ENCODE measurements around the gene MATN4. TPM values are rescaled to one million over a fixed set of nuclear protein-coding genes. Genes with fewer than 3 reads are reported as not detected.
A peak's percentile ranks its signal among the peaks of the same experiment; 100 is the strongest.

Gene MATN4
- total RNA-seq, 3 donors from 2014 or later (not counting 1 experiment from before 2014, with no cell fraction given): not detected

- H3K4me3 Mint-ChIP-seq: peak within 1 kb of the TSS; percentile 78
- WGBS (ENCODE audit: insufficient coverage): 2% methylated on average over 70 of the region's 77 CpGs
- ATAC-seq: peak; percentile 76 to 90 (median 79)
- peak; percentile 30 to 80 for DNase-seq
- Histone ChIP-seq H3K27me3 (ENCODE audit: control insufficient read depth, insufficient read depth, low read length) (no peaks in the 10 kb centered on the region), H3K27ac (ENCODE audit: low read length) (no peak within 1 kb of the TSS), H3K4me1 (ENCODE audit: control insufficient read depth, insufficient read depth, low read length) (peaks cover 20% of the 10 kb centered on the region), H3K4me3 (ENCODE audit: low read length) (peak within 1 kb of the TSS; percentile 31), H3K9me3 (ENCODE audit: control insufficient read depth, insufficient read depth, low read length) (no peaks in the 10 kb centered on the region), H3K36me3 (ENCODE audit: control insufficient read depth, insufficient read depth, low read length) (no peaks in the 10 kb centered on the region)
- peaks cover 0 to 15% of the 10 kb centered on the region in 2 donors for H3K4me1 Mint-ChIP-seq
- TF ChIP-seq CTCF (IDR thresholded peaks at IDR 0.05): no peak
- no peaks in the 10 kb centered on the region for H3K9me3 Mint-ChIP-seq
- H3K27me3 Mint-ChIP-seq (ENCODE audit: low read depth in 2 of 2): no peaks in the 10 kb centered on the region
- peak within 1 kb of the TSS in 1 of 2 donors; percentile 29 for H3K27ac Mint-ChIP-seq
- H3K36me3 Mint-ChIP-seq: no peaks in the 10 kb centered on the region
- intact Hi-C loops (cut with micrococcal nuclease): no loop called here
Measured at GRCh38 chr20:45347936-45348778, 40.1 kb upstream of the MATN4 start, which contains the start of gene SDC4. Gene SDC4, minus strand, starts transcription at chr20:45348424. Its CDS starts 40 bp downstream, at chr20:45348384.

GRCh38 chr20:45347297-45347935 is 39.3 kb upstream of the MATN4 start:
- peaks cover 20% of the 10 kb centered on the region for H3K4me1 ChIP-seq (ENCODE audit: control insufficient read depth, insufficient read depth, low read length)
- Mint-ChIP-seq H3K9me3 (no peaks in the 10 kb centered on the region), H3K4me1 (peaks cover 0 to 15% of the 10 kb centered on the region in 2 donors), H3K27me3 (ENCODE audit: low read depth in 2 of 2) (no peaks in the 10 kb centered on the region), H3K4me3 (peak overlapping the region; percentile 78), H3K36me3 (no peaks in the 10 kb centered on the region), H3K27ac (peak overlapping the region in 1 of 2 donors; percentile 29)
- H3K27me3 ChIP-seq (ENCODE audit: control insufficient read depth, insufficient read depth, low read length): no peaks in the 10 kb centered on the region
- no peak for DNase-seq
- H3K9me3 ChIP-seq (ENCODE audit: control insufficient read depth, insufficient read depth, low read length): no peaks in the 10 kb centered on the region
- TF ChIP-seq CTCF (IDR thresholded peaks at IDR 0.05): no peak
- H3K27ac ChIP-seq (ENCODE audit: low read length): no peak overlapping the region
- intact Hi-C loops (cut with micrococcal nuclease): no loop called here
- ATAC-seq: peak in 2 of 3 donors; percentile 4 to 18
- peak overlapping the region; percentile 31 for H3K4me3 ChIP-seq (ENCODE audit: low read length)
- no peaks in the 10 kb centered on the region for H3K36me3 ChIP-seq (ENCODE audit: control insufficient read depth, insufficient read depth, low read length)
- 22% methylated on average over 7 of the region's 10 CpGs for WGBS (ENCODE audit: insufficient coverage)

GRCh38 chr20:45346851-45347250 is 38.8 kb upstream of the MATN4 start:
- TF ChIP-seq CTCF (IDR thresholded peaks at IDR 0.05): no peak
- Mint-ChIP-seq H3K4me1 (peaks cover 0 to 15% of the 10 kb centered on the region in 2 donors), H3K27ac (no peak overlapping the region), H3K9me3 (no peaks in the 10 kb centered on the region), H3K36me3 (no peaks in the 10 kb centered on the region), H3K27me3 (ENCODE audit: low read depth in 2 of 2) (no peaks in the 10 kb centered on the region), H3K4me3 (peak overlapping the region; percentile 78)
- ATAC-seq (no peak), DNase-seq (no peak)
- intact Hi-C loops (cut with micrococcal nuclease): no loop called here
- Histone ChIP-seq H3K27me3 (ENCODE audit: control insufficient read depth, insufficient read depth, low read length) (no peaks in the 10 kb centered on the region), H3K4me1 (ENCODE audit: control insufficient read depth, insufficient read depth, low read length) (peaks cover 20% of the 10 kb centered on the region), H3K4me3 (ENCODE audit: low read length) (no peak overlapping the region), H3K36me3 (ENCODE audit: control insufficient read depth, insufficient read depth, low read length) (no peaks in the 10 kb centered on the region), H3K9me3 (ENCODE audit: control insufficient read depth, insufficient read depth, low read length) (no peaks in the 10 kb centered on the region), H3K27ac (ENCODE audit: low read length) (no peak overlapping the region)
- whole genome bisulfite sequencing (ENCODE audit: insufficient coverage): 90% methylated on average over 5 of the region's 5 CpGs
